PC-3 (cell line): Measurements from ENCODE around the gene DEFB131B.
"Not testable (repeated sequence)": the region's sequence is repeated elsewhere in the genome, so short reads cannot be mapped to it uniquely, and the experiment has no call there.

Source experiments
- CTCF ChIP-seq: fragments of 300-600 bp; sonication (generic); conservative IDR thresholded peaks from 2 replicates; pipeline ENCODE4 v1.5.1; 2017; ENCODE audit warnings: antibody characterized with exemption, low read depth, mild to moderate bottlenecking, low read length
- EZH2phosphoT487 ChIP-seq: fragments of 300-600 bp; sonication (generic); IDR thresholded peaks from 2 replicates; pipeline ENCODE4 v1.6.1; 2018; ENCODE audit warnings: mild to moderate bottlenecking, antibody characterized with exemption, low read length, borderline replicate concordance

GRCh38 chr11:71829247-71829646 is 49.0 kb upstream of the DEFB131B start:
- TF ChIP-seq CTCF, EZH2phosphoT487: not testable (repeated sequence)
